ENCODE data around the gene ZNF385B.

DNA sequence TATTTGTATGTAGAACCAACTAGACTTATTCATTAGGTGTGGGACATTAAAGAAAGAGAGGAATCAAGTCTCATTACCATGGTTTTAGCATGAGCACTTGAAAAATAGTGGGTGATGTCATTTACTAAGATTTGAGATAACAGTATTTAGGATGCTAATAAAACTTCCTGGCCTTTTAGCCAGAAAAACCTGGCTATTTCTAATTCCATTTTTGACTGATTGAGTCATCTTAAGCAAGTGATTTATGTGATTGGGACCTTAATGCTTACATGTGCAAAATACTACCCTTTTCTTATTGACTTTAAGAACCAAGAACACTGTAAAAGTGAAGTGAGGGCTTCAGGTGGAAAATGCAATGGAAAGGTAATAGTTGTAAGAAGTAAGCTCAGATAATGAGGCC, 400.0 kb downstream of the ZNF385B start:
- TF ChIP-seq, protein P1, sequence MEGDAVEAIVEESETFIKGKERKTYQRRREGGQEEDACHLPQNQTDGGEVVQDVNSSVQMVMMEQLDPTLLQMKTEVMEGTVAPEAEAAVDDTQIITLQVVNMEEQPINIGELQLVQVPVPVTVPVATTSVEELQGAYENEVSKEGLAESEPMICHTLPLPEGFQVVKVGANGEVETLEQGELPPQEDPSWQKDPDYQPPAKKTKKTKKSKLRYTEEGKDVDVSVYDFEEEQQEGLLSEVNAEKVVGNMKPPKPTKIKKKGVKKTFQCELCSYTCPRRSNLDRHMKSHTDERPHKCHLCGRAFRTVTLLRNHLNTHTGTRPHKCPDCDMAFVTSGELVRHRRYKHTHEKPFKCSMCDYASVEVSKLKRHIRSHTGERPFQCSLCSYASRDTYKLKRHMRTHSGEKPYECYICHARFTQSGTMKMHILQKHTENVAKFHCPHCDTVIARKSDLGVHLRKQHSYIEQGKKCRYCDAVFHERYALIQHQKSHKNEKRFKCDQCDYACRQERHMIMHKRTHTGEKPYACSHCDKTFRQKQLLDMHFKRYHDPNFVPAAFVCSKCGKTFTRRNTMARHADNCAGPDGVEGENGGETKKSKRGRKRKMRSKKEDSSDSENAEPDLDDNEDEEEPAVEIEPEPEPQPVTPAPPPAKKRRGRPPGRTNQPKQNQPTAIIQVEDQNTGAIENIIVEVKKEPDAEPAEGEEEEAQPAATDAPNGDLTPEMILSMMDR (IDR thresholded peaks at IDR 0.05): no peak
- TF ChIP-seq, protein P2, sequence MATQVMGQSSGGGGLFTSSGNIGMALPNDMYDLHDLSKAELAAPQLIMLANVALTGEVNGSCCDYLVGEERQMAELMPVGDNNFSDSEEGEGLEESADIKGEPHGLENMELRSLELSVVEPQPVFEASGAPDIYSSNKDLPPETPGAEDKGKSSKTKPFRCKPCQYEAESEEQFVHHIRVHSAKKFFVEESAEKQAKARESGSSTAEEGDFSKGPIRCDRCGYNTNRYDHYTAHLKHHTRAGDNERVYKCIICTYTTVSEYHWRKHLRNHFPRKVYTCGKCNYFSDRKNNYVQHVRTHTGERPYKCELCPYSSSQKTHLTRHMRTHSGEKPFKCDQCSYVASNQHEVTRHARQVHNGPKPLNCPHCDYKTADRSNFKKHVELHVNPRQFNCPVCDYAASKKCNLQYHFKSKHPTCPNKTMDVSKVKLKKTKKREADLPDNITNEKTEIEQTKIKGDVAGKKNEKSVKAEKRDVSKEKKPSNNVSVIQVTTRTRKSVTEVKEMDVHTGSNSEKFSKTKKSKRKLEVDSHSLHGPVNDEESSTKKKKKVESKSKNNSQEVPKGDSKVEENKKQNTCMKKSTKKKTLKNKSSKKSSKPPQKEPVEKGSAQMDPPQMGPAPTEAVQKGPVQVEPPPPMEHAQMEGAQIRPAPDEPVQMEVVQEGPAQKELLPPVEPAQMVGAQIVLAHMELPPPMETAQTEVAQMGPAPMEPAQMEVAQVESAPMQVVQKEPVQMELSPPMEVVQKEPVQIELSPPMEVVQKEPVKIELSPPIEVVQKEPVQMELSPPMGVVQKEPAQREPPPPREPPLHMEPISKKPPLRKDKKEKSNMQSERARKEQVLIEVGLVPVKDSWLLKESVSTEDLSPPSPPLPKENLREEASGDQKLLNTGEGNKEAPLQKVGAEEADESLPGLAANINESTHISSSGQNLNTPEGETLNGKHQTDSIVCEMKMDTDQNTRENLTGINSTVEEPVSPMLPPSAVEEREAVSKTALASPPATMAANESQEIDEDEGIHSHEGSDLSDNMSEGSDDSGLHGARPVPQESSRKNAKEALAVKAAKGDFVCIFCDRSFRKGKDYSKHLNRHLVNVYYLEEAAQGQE (IDR thresholded peaks at IDR 0.05; ENCODE audit: insufficient read depth in 1 of 2, low read depth in 2 of 2, low read length in 1 of 2): no peak

Measured in Panc1 (cell line).